WTC11 (cell line): ENCODE measurements around the gene LDLRAD1.
A peak's percentile ranks its signal among the peaks of the same experiment; 100 is the strongest.

Experiments used
- CBFB ChIP-seq: sonication (generic); formaldehyde crosslinking; IDR thresholded peaks from 2 replicates; pipeline ENCODE4 v1.8.1; 2022; ENCODE audit warnings: mild to moderate bottlenecking, low read depth, missing genetic modification reagents
- CREB1 ChIP-seq: sonication (generic); formaldehyde crosslinking; IDR thresholded peaks from 2 replicates; pipeline ENCODE4 v1.8.0; 2023; ENCODE audit warnings: mild to moderate bottlenecking, missing genetic modification reagents
- IRF2 ChIP-seq: sonication (generic); formaldehyde crosslinking; IDR thresholded peaks from 2 replicates; pipeline ENCODE4 v1.8.0; 2022; ENCODE audit warnings: low read depth, missing genetic modification reagents, borderline replicate concordance
- SMAD4 ChIP-seq: sonication (generic); formaldehyde crosslinking; IDR thresholded peaks from 2 replicates; pipeline ENCODE4 v1.8.0; 2022; ENCODE audit warnings: mild to moderate bottlenecking, missing genetic modification reagents
- STAT6 ChIP-seq: sonication (generic); formaldehyde crosslinking; conservative IDR thresholded peaks from 2 replicates; pipeline ENCODE4 v1.8.1; 2023; ENCODE audit warnings: mild to moderate bottlenecking, low read depth, missing genetic modification reagents, moderate library complexity
- TEAD4 ChIP-seq: sonication (generic); formaldehyde crosslinking; IDR thresholded peaks from 2 replicates; pipeline ENCODE4 v1.8.0; 2022; ENCODE audit warnings: mild to moderate bottlenecking, missing genetic modification reagents
- USF1 ChIP-seq: sonication (generic); formaldehyde crosslinking; IDR thresholded peaks from 2 replicates; pipeline ENCODE4 v1.8.0; 2022; ENCODE audit warnings: mild to moderate bottlenecking, missing genetic modification reagents
- ZNF263 ChIP-seq: sonication (generic); formaldehyde crosslinking; IDR thresholded peaks from 2 replicates; pipeline ENCODE4 v1.8.1; 2022; ENCODE audit warnings: low read depth, mild to moderate bottlenecking, moderate library complexity, missing genetic modification reagents
- TF ChIP-seq, protein P1 (sequence below): sonication (generic); formaldehyde crosslinking; IDR thresholded peaks from 2 replicates; pipeline ENCODE4 v1.8.1; 2022; ENCODE audit warnings: mild to moderate bottlenecking, missing genetic modification reagents, moderate library complexity, borderline replicate concordance
- TF ChIP-seq, protein P2 (sequence below): fragments of 200-600 bp; IDR thresholded peaks from 2 replicates; pipeline ENCODE4 v1.8.0; 2022; ENCODE audit warnings: antibody characterized with exemption

DNA sequence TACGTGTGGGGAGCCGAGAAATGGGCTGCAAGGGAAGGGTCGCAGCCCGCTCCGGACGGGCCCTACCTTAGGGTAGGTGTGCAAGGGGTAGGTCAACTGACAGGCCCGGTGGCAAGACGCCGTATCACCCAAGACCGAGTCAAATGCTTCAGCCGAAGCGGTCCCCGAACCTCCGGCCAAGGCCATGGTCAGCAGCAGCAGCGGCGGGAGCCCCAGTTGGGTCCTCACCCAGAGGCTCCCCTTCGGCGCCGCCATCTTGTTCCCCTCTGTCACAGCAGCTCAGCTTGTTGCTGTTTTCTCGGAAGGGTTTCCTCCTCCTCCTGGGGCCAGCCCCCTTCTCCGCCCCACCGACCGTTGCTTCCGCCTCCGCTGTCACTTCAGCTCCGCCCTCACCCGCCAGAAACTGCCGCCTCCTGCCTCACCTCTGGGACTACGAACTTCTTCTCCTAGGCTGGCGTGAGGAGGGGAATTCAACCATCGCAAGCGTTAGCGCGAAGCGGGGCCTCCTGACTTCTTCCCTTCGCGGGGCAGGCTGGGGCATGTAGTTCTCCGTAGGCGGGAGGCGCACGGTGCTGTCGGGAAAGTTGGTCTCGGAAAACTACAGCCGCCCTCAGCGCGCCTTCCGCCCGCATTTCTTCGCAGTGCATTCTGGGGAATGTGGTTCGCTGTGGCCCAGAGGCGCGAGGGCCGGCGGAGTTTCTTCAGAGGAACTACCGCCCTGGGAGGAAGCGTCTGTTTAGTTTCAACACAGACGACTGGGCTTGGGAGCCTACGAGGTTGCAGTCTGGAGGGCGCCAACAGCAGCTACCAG, 35.2 kb upstream of the LDLRAD1 start, which contains the start of the genes TCEANC2 and TMEM59:
- TF ChIP-seq USF1 (CRISPR knock-in tag) (peak; percentile 81), CREB1 (CRISPR knock-in tag) (no peak), IRF2 (CRISPR knock-in tag) (no peak), TEAD4 (CRISPR knock-in tag) (no peak), STAT6 (no peak), CBFB (CRISPR knock-in tag) (no peak), ZNF263 (CRISPR knock-in tag) (no peak), SMAD4 (no peak)
- TF ChIP-seq, protein P1, sequence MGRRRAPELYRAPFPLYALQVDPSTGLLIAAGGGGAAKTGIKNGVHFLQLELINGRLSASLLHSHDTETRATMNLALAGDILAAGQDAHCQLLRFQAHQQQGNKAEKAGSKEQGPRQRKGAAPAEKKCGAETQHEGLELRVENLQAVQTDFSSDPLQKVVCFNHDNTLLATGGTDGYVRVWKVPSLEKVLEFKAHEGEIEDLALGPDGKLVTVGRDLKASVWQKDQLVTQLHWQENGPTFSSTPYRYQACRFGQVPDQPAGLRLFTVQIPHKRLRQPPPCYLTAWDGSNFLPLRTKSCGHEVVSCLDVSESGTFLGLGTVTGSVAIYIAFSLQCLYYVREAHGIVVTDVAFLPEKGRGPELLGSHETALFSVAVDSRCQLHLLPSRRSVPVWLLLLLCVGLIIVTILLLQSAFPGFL (CRISPR knock-in tag), result no peak
- TF ChIP-seq, protein P2, sequence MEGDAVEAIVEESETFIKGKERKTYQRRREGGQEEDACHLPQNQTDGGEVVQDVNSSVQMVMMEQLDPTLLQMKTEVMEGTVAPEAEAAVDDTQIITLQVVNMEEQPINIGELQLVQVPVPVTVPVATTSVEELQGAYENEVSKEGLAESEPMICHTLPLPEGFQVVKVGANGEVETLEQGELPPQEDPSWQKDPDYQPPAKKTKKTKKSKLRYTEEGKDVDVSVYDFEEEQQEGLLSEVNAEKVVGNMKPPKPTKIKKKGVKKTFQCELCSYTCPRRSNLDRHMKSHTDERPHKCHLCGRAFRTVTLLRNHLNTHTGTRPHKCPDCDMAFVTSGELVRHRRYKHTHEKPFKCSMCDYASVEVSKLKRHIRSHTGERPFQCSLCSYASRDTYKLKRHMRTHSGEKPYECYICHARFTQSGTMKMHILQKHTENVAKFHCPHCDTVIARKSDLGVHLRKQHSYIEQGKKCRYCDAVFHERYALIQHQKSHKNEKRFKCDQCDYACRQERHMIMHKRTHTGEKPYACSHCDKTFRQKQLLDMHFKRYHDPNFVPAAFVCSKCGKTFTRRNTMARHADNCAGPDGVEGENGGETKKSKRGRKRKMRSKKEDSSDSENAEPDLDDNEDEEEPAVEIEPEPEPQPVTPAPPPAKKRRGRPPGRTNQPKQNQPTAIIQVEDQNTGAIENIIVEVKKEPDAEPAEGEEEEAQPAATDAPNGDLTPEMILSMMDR, result no peak
